ENCODE data around the gene SPECC1.

- no peak for TF ChIP-seq CTCF (IDR thresholded peaks at IDR 0.05; ENCODE audit: extremely low read depth in 1 of 2, insufficient read depth in 1 of 2, low read depth in 1 of 2, low read length in 2 of 2)
- no peak for TF ChIP-seq FOS (IDR thresholded peaks at IDR 0.05; ENCODE audit: borderline replicate concordance, insufficient read depth, low read length)
- TF ChIP-seq POLR2AphosphoS5 (IDR thresholded peaks at IDR 0.05; ENCODE audit: insufficient read depth, low read depth, low read length): no peak
- TF ChIP-seq EZH2 (IDR thresholded peaks at IDR 0.05; ENCODE audit: borderline replicate concordance, low read depth, low read length, severe bottlenecking): no peak
- TF ChIP-seq MAX (IDR thresholded peaks at IDR 0.05; ENCODE audit: insufficient read depth, insufficient read length): no peak
- no peak for TF ChIP-seq POLR2A (IDR thresholded peaks at IDR 0.05; ENCODE audit: low read depth, low read length)
Observed at GRCh38 chr17:20228860-20229259, 219.7 kb downstream of the SPECC1 start.
